OCI-LY3 (cell line): ENCODE results near the gene ACOT7.

Experiments
- EZH2phosphoT487 ChIP-seq: fragments of 200-600 bp; shearing (Covaris generic); IDR thresholded peaks from 2 replicates; pipeline ENCODE4 v1.6.1; 2018; ENCODE audit warnings: antibody characterized with exemption, mixed run types, low read depth
- TF ChIP-seq, protein P1 (sequence below): fragments of 200-600, 300-600 bp; sonication (generic); IDR thresholded peaks from 2 replicates; pipeline ENCODE4 v1.5.1; 2014; ENCODE audit warnings: antibody characterized with exemption, low read length, low read depth

DNA sequence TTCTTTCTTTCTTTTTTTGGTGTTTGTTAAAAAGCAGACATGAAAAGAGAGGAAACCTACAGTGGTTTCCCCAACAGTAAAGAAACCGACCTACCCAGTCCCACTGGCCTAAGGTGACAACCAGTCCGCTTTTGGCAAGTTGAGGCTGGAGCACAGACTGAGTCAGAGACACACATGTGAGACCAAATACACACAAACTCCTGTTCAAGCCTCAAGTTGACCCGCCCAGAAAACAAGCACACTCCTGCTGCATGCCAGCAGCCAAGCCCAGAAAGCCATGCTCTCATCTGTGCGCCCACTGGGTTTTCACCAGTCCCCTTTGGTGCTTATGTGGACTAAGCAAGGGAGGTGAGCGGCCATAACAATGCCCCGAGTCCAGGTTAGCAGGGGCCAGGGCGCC is 68.1 kb downstream of the ACOT7 start:
- TF ChIP-seq, protein P1, sequence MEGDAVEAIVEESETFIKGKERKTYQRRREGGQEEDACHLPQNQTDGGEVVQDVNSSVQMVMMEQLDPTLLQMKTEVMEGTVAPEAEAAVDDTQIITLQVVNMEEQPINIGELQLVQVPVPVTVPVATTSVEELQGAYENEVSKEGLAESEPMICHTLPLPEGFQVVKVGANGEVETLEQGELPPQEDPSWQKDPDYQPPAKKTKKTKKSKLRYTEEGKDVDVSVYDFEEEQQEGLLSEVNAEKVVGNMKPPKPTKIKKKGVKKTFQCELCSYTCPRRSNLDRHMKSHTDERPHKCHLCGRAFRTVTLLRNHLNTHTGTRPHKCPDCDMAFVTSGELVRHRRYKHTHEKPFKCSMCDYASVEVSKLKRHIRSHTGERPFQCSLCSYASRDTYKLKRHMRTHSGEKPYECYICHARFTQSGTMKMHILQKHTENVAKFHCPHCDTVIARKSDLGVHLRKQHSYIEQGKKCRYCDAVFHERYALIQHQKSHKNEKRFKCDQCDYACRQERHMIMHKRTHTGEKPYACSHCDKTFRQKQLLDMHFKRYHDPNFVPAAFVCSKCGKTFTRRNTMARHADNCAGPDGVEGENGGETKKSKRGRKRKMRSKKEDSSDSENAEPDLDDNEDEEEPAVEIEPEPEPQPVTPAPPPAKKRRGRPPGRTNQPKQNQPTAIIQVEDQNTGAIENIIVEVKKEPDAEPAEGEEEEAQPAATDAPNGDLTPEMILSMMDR = no peak
- TF ChIP-seq EZH2phosphoT487 = no peak
